GM23338 (cell line): ENCODE results near the gene BICD2. TPM values are rescaled to one million over a fixed set of nuclear protein-coding genes. Genes with fewer than 3 reads are reported as not detected.
A peak's percentile ranks its signal among the peaks of the same experiment; 100 is the strongest.

Source experiments
- ATAC-seq: fragments of 200-7000 bp; cut with Tn5 transposase; 3 replicates; pipeline ENCODE4 v1.9.1; 2020
- DNase-seq: peaks from one replicate; pipeline ENCODE4 v3.0.0-alpha.2; 2015; ENCODE audit warnings: low spot score
- H2AFZ ChIP-seq: fragments of 200-600 bp; sonication (generic); 2 replicates; pipeline ENCODE4 v1.8.0; 2016; ENCODE audit warnings: antibody characterized with exemption, mild to moderate bottlenecking, moderate library complexity
- H3F3A ChIP-seq: fragments of 200-600 bp; sonication (generic); replicated peaks from 2 replicates; pipeline ENCODE4 v1.8.0; 2017; ENCODE audit warnings: antibody characterized with exemption, mixed run types, low read depth
- H3K27ac ChIP-seq: fragments of 200-600 bp; sonication (generic); 2 replicates; pipeline ENCODE4 v1.6.1; 2016; ENCODE audit warnings: low read depth
- H3K27me3 ChIP-seq: fragments of 200-600 bp; sonication (generic); 2 replicates; pipeline ENCODE4 v1.8.0; 2016; ENCODE audit warnings: mild to moderate bottlenecking, mixed run types, moderate library complexity; ENCODE audit not compliant: insufficient read depth
- H3K36me3 ChIP-seq: fragments of 200-600 bp; sonication (generic); 2 replicates; pipeline ENCODE4 v1.8.0; 2016; ENCODE audit warnings: mild to moderate bottlenecking; ENCODE audit not compliant: insufficient read depth
- H3K4me1 ChIP-seq: fragments of 200-600 bp; sonication (generic); 2 replicates; pipeline ENCODE4 v1.8.0; 2016; ENCODE audit warnings: mild to moderate bottlenecking, moderate library complexity; ENCODE audit not compliant: insufficient read depth
- H3K4me2 ChIP-seq: fragments of 200-600 bp; sonication (generic); 2 replicates; pipeline ENCODE4 v1.7.1; 2017; ENCODE audit warnings: mixed run types
- H3K4me3 ChIP-seq: fragments of 200-600 bp; sonication (generic); 2 replicates; pipeline ENCODE4 v1.6.1; 2016; ENCODE audit warnings: mixed run types
- H3K79me2 ChIP-seq: fragments of 200-600 bp; sonication (generic); replicated peaks from 2 replicates; pipeline ENCODE4 v1.8.0; 2017; ENCODE audit warnings: mild to moderate bottlenecking; ENCODE audit not compliant: insufficient read depth
- H3K9me2 ChIP-seq: fragments of 200-600 bp; sonication (generic); 2 replicates; pipeline ENCODE4 v1.8.0; 2017; ENCODE audit not compliant: insufficient read depth
- H4K20me1 ChIP-seq: fragments of 200-600 bp; sonication (generic); replicated peaks from 2 replicates; pipeline ENCODE4 v1.8.0; 2017; ENCODE audit warnings: mild to moderate bottlenecking; ENCODE audit not compliant: insufficient read depth
- H3K27ac Mint-ChIP-seq: 2 replicates; pipeline ENCODE4 v1.8.0; 2020; ENCODE audit warnings: inconsistent platforms, mild to moderate bottlenecking, moderate library complexity, mixed read lengths
- H3K27me3 Mint-ChIP-seq: 3 replicates; pipeline ENCODE4 v1.8.0; 2022; ENCODE audit warnings: low read depth, mild to moderate bottlenecking, moderate library complexity, mixed read lengths, inconsistent platforms; ENCODE audit not compliant: insufficient read depth, poor library complexity
- H3K36me3 Mint-ChIP-seq: 3 replicates; pipeline ENCODE4 v1.8.0; 2021; ENCODE audit warnings: low read depth, mild to moderate bottlenecking, inconsistent platforms, moderate library complexity, mixed read lengths
- H3K4me1 Mint-ChIP-seq: 3 replicates; pipeline ENCODE4 v1.8.0; 2020; ENCODE audit warnings: mild to moderate bottlenecking, inconsistent platforms, mixed read lengths
- H3K4me3 Mint-ChIP-seq: 3 replicates; pipeline ENCODE4 v1.8.0; 2021; ENCODE audit warnings: moderate library complexity, mild to moderate bottlenecking, inconsistent platforms, mixed read lengths
- H3K9me3 Mint-ChIP-seq: 3 replicates; pipeline ENCODE4 v1.8.0; 2020; ENCODE audit warnings: moderate library complexity, mild to moderate bottlenecking, inconsistent platforms, mixed read lengths
- CREB1 ChIP-seq: fragments of 250-450 bp; sonication (Bioruptor Pico); IDR thresholded peaks from 2 replicates; pipeline ENCODE4 v1.5.0; 2020; ENCODE audit warnings: low read depth, mild to moderate bottlenecking, moderate library complexity
- ETS1 ChIP-seq: IDR thresholded peaks from 2 replicates; pipeline ENCODE4 v1.6.1; 2016; ENCODE audit warnings: antibody characterized with exemption
- EZH2 ChIP-seq: fragments of 200-600 bp; sonication (generic); IDR thresholded peaks from one replicate; pipeline ENCODE4 v1.8.0; 2017; ENCODE audit warnings: antibody characterized with exemption, mild to moderate bottlenecking, low read depth; ENCODE audit not compliant: unreplicated experiment
- EZH2phosphoT487 ChIP-seq: fragments of 200-600 bp; sonication (generic); IDR thresholded peaks from one replicate; pipeline ENCODE4 v1.8.1; 2018; ENCODE audit warnings: antibody characterized with exemption; ENCODE audit not compliant: unreplicated experiment
- JUNB ChIP-seq: IDR thresholded peaks from one replicate; pipeline ENCODE4 v1.6.1; 2016; ENCODE audit warnings: antibody characterized with exemption; ENCODE audit not compliant: unreplicated experiment
- NANOG ChIP-seq: IDR thresholded peaks from 2 replicates; pipeline ENCODE4 v1.6.1; 2016; ENCODE audit warnings: antibody characterized with exemption, borderline replicate concordance
- POLR2AphosphoS5 ChIP-seq: IDR thresholded peaks from 2 replicates; pipeline ENCODE4 v1.6.1; 2016; ENCODE audit warnings: antibody characterized with exemption, low read depth
- REST ChIP-seq: IDR thresholded peaks from one replicate; pipeline ENCODE4 v1.6.1; 2018; ENCODE audit warnings: antibody characterized with exemption; ENCODE audit not compliant: unreplicated experiment
- STAT1 ChIP-seq: IDR thresholded peaks from one replicate; pipeline ENCODE4 v1.6.1; 2016; ENCODE audit warnings: antibody characterized with exemption; ENCODE audit not compliant: unreplicated experiment
- ZNF114 ChIP-seq: fragments of 250-450 bp; sonication (Bioruptor Pico); IDR thresholded peaks from 2 replicates; pipeline ENCODE4 v1.5.0; 2020; ENCODE audit warnings: mild to moderate bottlenecking, moderate library complexity
- ZNF331 ChIP-seq: fragments of 250-450 bp; sonication (Bioruptor Pico); IDR thresholded peaks from 2 replicates; pipeline ENCODE4 v1.5.0; 2020; ENCODE audit warnings: low read depth, mild to moderate bottlenecking, moderate library complexity
- ZNF462 ChIP-seq: fragments of 250-450 bp; sonication (Bioruptor Pico); IDR thresholded peaks from 2 replicates; pipeline ENCODE4 v1.5.0; 2020; ENCODE audit warnings: mild to moderate bottlenecking, moderate library complexity
- polyA plus RNA-seq: library from polyadenylated mRNA; unstranded; fragments of >200 nt; fragmentation: Nextera tagmentation; extraction: Ambion mirVana; gene quantifications from 2 replicates; pipeline ENCODE4 v1.2.1, GENCODE V29; 2016
- total RNA-seq: library from RNA; depleted of rRNA; stranded (reverse); fragments of >200 nt; shearing (Covaris generic); gene quantifications from 2 replicates; pipeline ENCODE4 v1.2.3, GENCODE V29; 2014
- TF ChIP-seq, protein P1 (sequence below), 2 experiments: fragments of 200-600 bp in 1 of 2; sonication (generic) in 1 of 2; conservative IDR thresholded peaks; 2 replicates each; pipeline versions ENCODE4 v1.5.1 to v1.6.1; 2016 to 2017; ENCODE audit warnings: antibody characterized with exemption in 2 of 2, low read depth in 2 of 2, mild to moderate bottlenecking in 2 of 2, moderate library complexity in 1 of 2

The BICD2 gene
- total and polyA plus RNA-seq, 2 experiments from 2014 or later = 8.7 to 34.3 TPM

DNA sequence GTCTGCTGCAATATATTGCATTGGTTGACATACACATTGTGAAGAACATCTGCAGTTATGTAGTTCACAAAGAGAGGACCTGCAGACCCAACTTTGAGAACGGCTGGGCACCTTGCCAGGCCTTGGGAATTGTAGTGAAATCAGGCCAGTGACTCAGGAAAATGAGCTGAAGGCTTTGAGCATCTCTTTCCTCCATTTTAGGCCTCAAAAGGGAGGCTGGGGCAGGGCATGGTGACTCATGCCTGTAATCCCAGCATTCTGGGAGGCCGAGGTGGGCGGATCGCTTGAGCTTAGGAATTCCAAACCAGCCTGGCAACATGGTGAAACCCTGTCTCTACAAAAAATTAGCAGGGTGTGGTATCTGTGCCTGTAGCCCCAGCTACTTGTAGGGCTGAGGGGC, 93.3 kb downstream of the BICD2 start:
- DNase-seq = peak; percentile 40
- Histone ChIP-seq H3K4me3 (peak overlapping the region; percentile 99), H3K4me2 (peak overlapping the region; percentile 98), H3K4me1 (peaks cover 11% of the 10 kb centered on the region; the same call in 1 of the 2 replicates), H3K27ac (no peak overlapping the region), H4K20me1 (peaks cover 6% of the 10 kb centered on the region; the same call in 1 of the 2 replicates), H2AFZ (no peak overlapping the region), H3K36me3 (no peaks in the 10 kb centered on the region), H3K9me2 (no peaks in the 10 kb centered on the region), H3K27me3 (no peaks in the 10 kb centered on the region), H3F3A (peaks cover 5% of the 10 kb centered on the region; the same call in 1 of the 2 replicates), H3K79me2 (peaks cover 38% of the 10 kb centered on the region)
- TF ChIP-seq ETS1 = no peak
- TF ChIP-seq JUNB = no peak
- TF ChIP-seq POLR2AphosphoS5 = no peak
- no peak for TF ChIP-seq CREB1 (CRISPR knock-in tag)
- no peak for TF ChIP-seq ZNF331 (CRISPR knock-in tag)
- no peak for TF ChIP-seq REST
- no peak for TF ChIP-seq STAT1
- no peak for TF ChIP-seq EZH2
- no peak for TF ChIP-seq NANOG
- TF ChIP-seq EZH2phosphoT487 = no peak
- TF ChIP-seq, protein P1, sequence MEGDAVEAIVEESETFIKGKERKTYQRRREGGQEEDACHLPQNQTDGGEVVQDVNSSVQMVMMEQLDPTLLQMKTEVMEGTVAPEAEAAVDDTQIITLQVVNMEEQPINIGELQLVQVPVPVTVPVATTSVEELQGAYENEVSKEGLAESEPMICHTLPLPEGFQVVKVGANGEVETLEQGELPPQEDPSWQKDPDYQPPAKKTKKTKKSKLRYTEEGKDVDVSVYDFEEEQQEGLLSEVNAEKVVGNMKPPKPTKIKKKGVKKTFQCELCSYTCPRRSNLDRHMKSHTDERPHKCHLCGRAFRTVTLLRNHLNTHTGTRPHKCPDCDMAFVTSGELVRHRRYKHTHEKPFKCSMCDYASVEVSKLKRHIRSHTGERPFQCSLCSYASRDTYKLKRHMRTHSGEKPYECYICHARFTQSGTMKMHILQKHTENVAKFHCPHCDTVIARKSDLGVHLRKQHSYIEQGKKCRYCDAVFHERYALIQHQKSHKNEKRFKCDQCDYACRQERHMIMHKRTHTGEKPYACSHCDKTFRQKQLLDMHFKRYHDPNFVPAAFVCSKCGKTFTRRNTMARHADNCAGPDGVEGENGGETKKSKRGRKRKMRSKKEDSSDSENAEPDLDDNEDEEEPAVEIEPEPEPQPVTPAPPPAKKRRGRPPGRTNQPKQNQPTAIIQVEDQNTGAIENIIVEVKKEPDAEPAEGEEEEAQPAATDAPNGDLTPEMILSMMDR (conservative IDR thresholded peaks at IDR 0.05; ENCODE audit: low read depth in 2 of 2) = no peak
- TF ChIP-seq ZNF462 (CRISPR knock-in tag) = no peak
- TF ChIP-seq ZNF114 (CRISPR knock-in tag) = no peak
- Mint-ChIP-seq H3K36me3 (peaks cover 7% of the 10 kb centered on the region; the same call in 1 of the 3 replicates), H3K27ac (no peak overlapping the region), H3K9me3 (no peaks in the 10 kb centered on the region), H3K4me3 (peak overlapping the region; percentile 96; the same call in 2 of the 3 replicates), H3K4me1 (peaks cover 10% of the 10 kb centered on the region), H3K27me3 (peaks cover 8% of the 10 kb centered on the region)
- ATAC-seq = no peak
